Measurements from ENCODE around the gene ZFP62. TPM values are rescaled to one million over a fixed set of nuclear protein-coding genes. Genes with fewer than 3 reads are reported as not detected.
"Not testable (repeated sequence)": the region's sequence is repeated elsewhere in the genome, so short reads cannot be mapped to it uniquely, and the experiment has no call there.

ZFP62 gene
- total RNA-seq, 4 donors from 2014 or later: 35.5 to 41.1 (median 39.1) TPM

GRCh38 chr5:180829726-180830125 lies 31.4 kb downstream of the ZFP62 start:
- no peaks in the 10 kb centered on the region for H3K27me3 ChIP-seq
- peak overlapping the region; percentile 76 for H3K4me3 ChIP-seq
- no peak for DNase-seq (ENCODE audit: low spot score in 2 of 2)

GRCh38 chr5:180828756-180829531 lies 32.1 kb downstream of the ZFP62 start:
- peak overlapping the region; percentile 97 for H3K27ac ChIP-seq
- not testable (repeated sequence) for H3K36me3 ChIP-seq; DNase-seq (ENCODE audit: low spot score in 2 of 2); H3K4me3 ChIP-seq; H3K27me3 ChIP-seq; H3K9me3 ChIP-seq
- 93% methylated on average over 13 of the region's 13 CpGs for WGBS
- peaks cover 66% of the 10 kb centered on the region for H3K4me1 ChIP-seq

More at GRCh38 chr5:180829726-180830125, 31.4 kb downstream of the ZFP62 start:
- 96% methylated on average over 5 of the region's 5 CpGs for WGBS
- peak overlapping the region; percentile 97 for H3K27ac ChIP-seq
- TF ChIP-seq POLR2AphosphoS5 (IDR thresholded peaks at IDR 0.05): no peak
- no peak for TF ChIP-seq POLR2A (IDR thresholded peaks at IDR 0.05)
- TF ChIP-seq EP300 (IDR thresholded peaks at IDR 0.05): no peak
- H3K9me3 ChIP-seq: no peaks in the 10 kb centered on the region
- H3K4me1 ChIP-seq: peaks cover 59% of the 10 kb centered on the region
- peaks cover 9% of the 10 kb centered on the region for H3K36me3 ChIP-seq

GRCh38 chr5:180827374-180827773 lies 33.7 kb downstream of the ZFP62 start:
- Histone ChIP-seq H3K4me1 (peaks cover 64% of the 10 kb centered on the region), H3K27ac (peak overlapping the region; percentile 75)
- not testable (repeated sequence) for H3K27me3 ChIP-seq; DNase-seq (ENCODE audit: low spot score in 2 of 2); H3K36me3 ChIP-seq; H3K4me3 ChIP-seq; H3K9me3 ChIP-seq
- WGBS: 88% methylated on average over 7 of the region's 7 CpGs

GRCh38 chr5:180825768-180826525 lies 35.1 kb downstream of the ZFP62 start:
- DNase-seq (ENCODE audit: low spot score in 2 of 2): peak in 1 of 2 donors; percentile 89
- WGBS: 66% methylated on average over 3 of the region's 3 CpGs

GRCh38 chr5:180824630-180825476 lies 36.2 kb downstream of the ZFP62 start:
- Histone ChIP-seq H3K27ac (peak overlapping the region; percentile 75), H3K27me3 (no peaks in the 10 kb centered on the region), H3K36me3 (peaks cover 2% of the 10 kb centered on the region), H3K9me3 (no peaks in the 10 kb centered on the region), H3K4me3 (no peak overlapping the region), H3K4me1 (peaks cover 67% of the 10 kb centered on the region)
- no peak for TF ChIP-seq POLR2A (IDR thresholded peaks at IDR 0.05)
- no peak for TF ChIP-seq POLR2AphosphoS5 (IDR thresholded peaks at IDR 0.05)
- TF ChIP-seq EP300 (IDR thresholded peaks at IDR 0.05): no peak
- TF ChIP-seq CTCF (IDR thresholded peaks at IDR 0.05): no peak
- DNase-seq (ENCODE audit: low spot score in 2 of 2): peak in 1 of 2 donors; percentile 44
- 39% methylated on average over 10 of the region's 10 CpGs for WGBS

More at GRCh38 chr5:180825768-180826525, 35.1 kb downstream of the ZFP62 start:
- no peak for TF ChIP-seq CTCF (IDR thresholded peaks at IDR 0.05)
- peak in 2 of 3 donors; percentile 18 to 80 for TF ChIP-seq POLR2AphosphoS5 (IDR thresholded peaks at IDR 0.05)
- no peak for TF ChIP-seq POLR2A (IDR thresholded peaks at IDR 0.05)
- TF ChIP-seq EP300 (IDR thresholded peaks at IDR 0.05): no peak
- H3K27me3 ChIP-seq: no peaks in the 10 kb centered on the region
- no peaks in the 10 kb centered on the region for H3K9me3 ChIP-seq
- H3K27ac ChIP-seq: peak overlapping the region; percentile 75
- peaks cover 4% of the 10 kb centered on the region for H3K36me3 ChIP-seq
- H3K4me3 ChIP-seq: no peak overlapping the region
- peaks cover 64% of the 10 kb centered on the region for H3K4me1 ChIP-seq

GRCh38 chr5:180823940-180824629 lies 37.0 kb downstream of the ZFP62 start:
- WGBS: 66% methylated on average over 6 of the region's 6 CpGs

More at GRCh38 chr5:180823940-180824629, 37.0 kb downstream of the ZFP62 start:
- H3K4me3 ChIP-seq: no peak overlapping the region
- no peaks in the 10 kb centered on the region for H3K9me3 ChIP-seq
- TF ChIP-seq POLR2A (IDR thresholded peaks at IDR 0.05) (no peak), CTCF (IDR thresholded peaks at IDR 0.05) (no peak), POLR2AphosphoS5 (IDR thresholded peaks at IDR 0.05) (no peak), EP300 (IDR thresholded peaks at IDR 0.05) (no peak)
- peaks cover 63% of the 10 kb centered on the region for H3K4me1 ChIP-seq
- no peaks in the 10 kb centered on the region for H3K27me3 ChIP-seq
- H3K27ac ChIP-seq: no peak overlapping the region
- no peak for DNase-seq (ENCODE audit: low spot score in 2 of 2)
- no peaks in the 10 kb centered on the region for H3K36me3 ChIP-seq

Measured in suprapubic skin (tissue), 4 donors.